Hematopoietic multipotent progenitor cell (in vitro differentiated cells): Measurements from ENCODE around the gene GREB1. TPM values are rescaled to one million over a fixed set of nuclear protein-coding genes. Genes with fewer than 3 reads are reported as not detected.

Source experiments
- DNase-seq, 3 donors: peaks; one replicate each; pipeline ENCODE4 v3.0.0-alpha.2; 2011 to 2015; ENCODE audit warnings: low read depth in 2 of 3, low spot score in 2 of 3
- total RNA-seq: library from RNA; depleted of rRNA; stranded (reverse); fragments of >200 nt; gene quantifications from one replicate; pipeline ENCODE4 v1.2.3, GENCODE V29; 2012

Gene GREB1
- total RNA-seq, 1 donor, result 0.27 TPM

DNA sequence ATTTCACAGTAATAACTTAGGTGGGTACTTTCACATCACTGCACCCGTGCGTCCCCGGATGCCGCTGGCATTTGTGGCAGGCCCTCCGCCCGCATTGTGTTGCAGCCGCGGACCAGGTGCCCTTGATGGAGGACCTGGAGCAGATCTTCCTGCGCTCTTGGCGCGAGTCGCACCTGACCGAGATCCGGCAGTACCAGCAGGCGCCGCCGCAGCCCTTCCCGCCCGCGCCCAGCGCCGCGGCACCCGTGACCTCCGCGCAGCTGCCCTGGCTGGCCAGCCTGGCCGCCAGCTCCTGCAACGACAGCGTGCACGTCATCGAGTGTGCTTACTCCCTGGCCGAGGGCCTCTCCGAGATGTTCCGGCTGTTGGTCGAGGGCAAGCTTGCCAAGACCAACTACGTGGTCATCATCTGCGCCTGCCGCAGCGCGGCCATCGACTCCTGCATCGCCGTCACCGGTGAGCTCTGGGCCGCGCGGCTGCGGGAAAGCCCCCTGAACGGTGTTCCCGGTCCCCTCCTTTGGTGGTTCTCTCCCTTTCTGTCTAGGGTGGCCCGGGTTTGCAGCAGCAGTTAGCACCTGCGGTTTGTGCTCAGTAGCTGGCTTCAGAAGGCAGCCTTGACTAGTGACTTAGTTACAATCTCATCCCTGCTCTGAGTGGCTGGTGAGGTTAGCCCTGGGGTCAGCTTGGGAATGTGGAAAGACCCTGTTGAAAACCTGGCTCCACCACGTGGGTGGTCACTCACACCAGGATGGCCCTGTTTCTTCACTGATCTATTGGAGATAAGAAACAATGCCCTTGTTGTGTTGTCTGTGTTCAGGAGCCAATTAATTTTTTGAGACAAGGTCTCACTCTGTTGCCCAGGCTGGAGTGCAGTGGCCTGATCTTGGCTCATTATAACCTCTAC is 59.1 kb downstream of the GREB1 start:
- DNase-seq, result no peak

DNA sequence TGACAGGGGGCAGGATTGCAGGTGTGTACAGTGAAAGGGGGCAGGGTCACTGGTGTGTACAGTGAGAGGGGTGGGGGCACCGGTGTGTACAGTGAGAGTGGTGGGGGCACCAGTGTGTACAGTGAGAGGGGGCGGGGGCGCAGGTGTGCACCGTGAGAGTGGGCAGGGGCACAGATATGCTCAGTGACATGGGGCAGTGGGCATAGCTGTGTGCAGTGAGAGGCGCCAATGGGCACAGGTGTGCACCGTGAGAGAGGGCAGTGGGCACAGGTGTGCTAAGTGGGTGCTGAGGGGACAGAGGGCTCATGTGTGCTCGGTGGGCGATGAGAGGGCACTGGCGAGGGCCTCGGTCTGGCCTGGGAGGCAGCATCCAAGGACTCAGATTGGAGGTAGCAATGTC is 63.0 kb downstream of the GREB1 start:
- no peak for DNase-seq

- DNase-seq, result no peak
Observed at GRCh38 chr2:11597538-11598225, 63.8 kb downstream of the GREB1 start.

DNA sequence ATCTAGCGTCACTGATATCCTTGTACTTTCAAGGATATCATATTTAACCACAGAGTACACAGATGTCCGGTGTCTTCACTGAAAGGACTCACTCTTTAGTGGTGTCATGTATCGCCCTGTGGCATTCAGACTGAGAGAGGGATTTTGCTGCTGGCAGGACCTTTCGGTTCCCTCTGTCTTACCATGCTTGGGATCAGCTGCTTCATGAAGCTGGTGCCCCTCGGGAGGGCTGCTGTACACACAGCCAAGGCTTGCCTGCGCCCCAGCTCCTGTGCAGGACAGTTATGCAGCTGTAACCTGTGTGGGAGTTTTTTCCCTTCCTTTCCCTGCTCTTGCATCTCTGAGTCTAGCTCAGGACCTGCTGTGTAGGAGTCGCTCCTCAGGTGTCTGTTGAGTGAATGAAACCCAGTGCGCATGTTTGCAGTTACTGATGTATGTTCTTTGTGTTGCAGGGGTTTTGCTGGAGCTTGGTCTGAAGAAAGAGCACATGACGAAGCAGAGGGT is 64.4 kb downstream of the GREB1 start:
- DNase-seq, result no peak

- no peak for DNase-seq
Observed at GRCh38 chr2:11602563-11603204, 68.8 kb downstream of the GREB1 start.

DNA sequence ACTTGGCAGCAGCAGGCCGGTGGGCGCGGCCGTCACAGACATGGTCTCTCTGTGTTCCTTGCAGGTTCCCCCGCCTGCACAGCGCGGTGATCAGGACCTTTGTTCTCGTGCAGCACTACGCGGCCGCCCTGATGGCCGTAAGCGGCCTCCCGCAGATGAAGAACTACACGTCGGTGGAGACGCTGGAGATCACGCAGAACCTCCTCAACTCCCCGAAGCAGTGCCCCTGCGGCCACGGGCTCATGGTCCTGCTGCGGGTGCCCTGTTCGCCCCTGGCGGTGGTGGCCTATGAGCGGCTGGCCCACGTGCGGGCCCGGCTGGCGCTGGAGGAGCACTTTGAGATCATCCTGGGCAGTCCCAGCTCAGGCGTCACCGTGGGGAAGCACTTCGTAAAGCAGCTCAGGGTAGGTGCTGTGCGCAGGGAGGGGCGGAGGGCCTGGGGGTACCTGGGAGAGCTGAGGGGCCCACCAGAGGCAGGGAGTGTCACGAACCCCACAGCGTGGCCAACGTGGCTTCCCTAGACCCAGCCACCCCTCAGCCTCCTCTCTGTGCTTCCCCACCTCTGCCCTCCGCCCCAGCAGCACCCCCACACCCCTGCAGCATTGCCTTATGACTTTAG is 76.9 kb downstream of the GREB1 start:
- DNase-seq, result no peak

GRCh38 chr2:11611251-11611650 is 77.4 kb downstream of the GREB1 start:
- DNase-seq, result no peak

GRCh38 chr2:11612553-11613215 is 78.8 kb downstream of the GREB1 start:
- no peak for DNase-seq

DNA sequence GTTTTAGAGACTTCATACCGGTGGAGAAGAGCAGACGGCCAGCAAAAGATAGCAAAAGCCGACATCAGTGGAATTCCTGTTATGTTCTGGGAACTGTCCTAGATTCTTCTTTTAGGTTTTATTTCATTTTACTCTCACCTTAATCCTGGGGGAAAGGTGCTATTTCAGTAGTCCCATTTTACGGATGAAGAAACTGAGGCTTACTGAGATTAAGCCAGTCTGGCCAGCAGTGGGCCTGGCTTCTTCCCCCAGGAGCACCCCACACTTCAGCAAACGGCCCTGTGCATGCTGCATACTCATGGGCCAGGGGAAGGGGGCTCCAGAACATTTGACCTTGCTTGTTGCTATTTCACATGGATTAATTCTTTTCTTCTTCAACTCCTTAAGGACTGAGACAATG is 79.5 kb downstream of the GREB1 start:
- no peak for DNase-seq

DNA sequence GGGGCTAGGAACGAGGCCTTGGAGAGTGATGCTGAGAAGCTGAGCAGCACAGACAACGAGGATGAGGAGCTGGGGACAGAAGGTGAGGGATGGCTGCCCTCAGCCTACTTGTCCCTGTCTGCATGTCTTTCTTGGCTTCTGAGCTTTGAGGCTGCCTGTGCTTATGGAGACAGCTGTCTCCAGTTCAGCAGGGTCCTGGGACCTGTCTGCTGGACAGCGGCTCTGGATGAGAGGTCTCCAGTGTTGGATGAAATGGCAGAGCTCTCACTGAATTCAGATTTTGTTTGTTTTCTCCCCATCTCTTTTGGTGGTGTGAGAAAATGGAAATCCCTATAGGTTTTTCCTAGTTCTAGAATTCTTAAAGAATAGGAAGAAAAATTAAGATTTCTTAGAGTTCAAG is 81.4 kb downstream of the GREB1 start:
- DNase-seq, result no peak

GRCh38 chr2:11616097-11616687 is 82.3 kb downstream of the GREB1 start:
- DNase-seq, result no peak

- no peak for DNase-seq
Observed at GRCh38 chr2:11616851-11617415, 83.1 kb downstream of the GREB1 start.

- DNase-seq, result no peak
Observed at GRCh38 chr2:11617527-11617926, 83.7 kb downstream of the GREB1 start.

DNA sequence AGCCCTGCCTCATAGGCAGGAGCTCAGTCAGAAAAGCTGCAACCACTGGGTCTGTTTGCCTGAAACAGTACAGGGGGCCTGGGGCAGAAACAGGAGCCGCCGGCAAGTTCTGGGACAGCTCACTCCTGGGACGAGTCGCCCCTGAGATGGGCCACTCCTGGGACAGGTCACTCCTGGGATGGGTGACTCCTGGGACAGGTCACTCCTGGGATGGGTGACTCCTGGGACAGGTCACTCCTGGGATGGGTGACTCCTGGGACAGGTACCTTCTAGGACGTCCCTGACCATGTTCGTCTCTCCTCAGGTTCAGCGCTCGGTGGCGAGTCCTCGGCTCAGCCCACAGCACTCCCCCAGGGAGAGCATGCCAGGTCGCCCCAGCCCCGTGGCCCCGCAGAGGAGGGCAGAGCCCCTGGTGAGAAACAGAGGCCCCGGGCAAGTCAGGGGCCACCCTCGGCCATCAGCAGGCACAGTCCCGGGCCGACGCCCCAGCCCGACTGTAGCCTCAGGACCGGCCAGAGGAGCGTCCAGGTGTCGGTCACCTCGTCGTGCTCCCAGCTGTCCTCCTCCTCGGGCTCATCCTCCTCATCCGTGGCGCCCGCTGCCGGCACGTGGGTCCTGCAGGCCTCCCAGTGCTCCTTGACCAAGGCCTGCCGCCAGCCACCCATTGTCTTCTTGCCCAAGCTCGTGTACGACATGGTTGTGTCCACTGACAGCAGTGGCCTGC is 84.3 kb downstream of the GREB1 start:
- no peak for DNase-seq

- DNase-seq, result no peak
Observed at GRCh38 chr2:11618708-11619062, 84.8 kb downstream of the GREB1 start.

DNA sequence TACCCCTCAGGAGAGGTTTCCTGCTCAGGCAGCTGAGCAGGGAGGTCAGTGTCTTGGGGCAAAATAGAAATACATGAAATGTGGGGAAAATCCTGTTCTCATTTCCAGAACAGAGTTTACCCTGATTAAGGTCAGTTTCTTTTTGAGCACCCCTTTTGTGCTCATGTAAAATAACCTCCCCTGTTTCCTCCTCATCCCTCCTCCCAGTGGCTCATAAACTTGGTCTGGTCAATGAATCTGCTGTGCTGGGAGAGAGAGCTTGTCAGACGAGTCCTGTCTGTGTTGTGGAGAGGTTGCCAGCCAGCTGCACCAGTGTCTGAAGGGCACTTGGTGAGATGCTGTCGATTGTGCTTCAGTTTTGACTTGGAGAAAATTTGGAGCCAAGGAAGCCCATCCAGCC is 87.6 kb downstream of the GREB1 start:
- no peak for DNase-seq

- no peak for DNase-seq
Observed at GRCh38 chr2:11622611-11623010, 88.8 kb downstream of the GREB1 start.

GRCh38 chr2:11624893-11625292 is 91.0 kb downstream of the GREB1 start:
- no peak for DNase-seq

DNA sequence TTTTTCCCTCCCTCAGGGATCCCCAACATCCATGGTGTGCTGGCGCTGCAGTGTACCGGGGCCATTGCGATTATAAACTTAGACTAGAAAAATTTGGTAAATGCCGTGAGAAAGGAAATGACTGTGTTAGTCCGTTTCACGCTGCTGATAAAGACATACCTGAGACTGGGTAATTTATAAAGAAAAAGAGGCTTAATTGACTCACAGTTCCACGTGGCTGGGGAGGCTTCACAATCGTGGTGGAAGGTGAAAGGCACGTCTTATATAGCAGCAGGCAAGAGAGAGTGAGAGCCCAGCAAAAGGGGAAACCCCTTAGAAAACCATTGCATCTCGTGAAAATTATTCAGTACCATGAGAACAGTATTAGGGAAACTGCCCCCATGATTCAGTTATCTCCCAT is 91.8 kb downstream of the GREB1 start:
- DNase-seq, result no peak
